Endometrial microvascular endothelial cells (primary cell): ENCODE measurements around the gene CAMKK2. TPM values are rescaled to one million over a fixed set of nuclear protein-coding genes. Genes with fewer than 3 reads are reported as not detected.

Experiments
- total RNA-seq: library from RNA; depleted of rRNA; stranded (reverse); fragments of >200 nt; gene quantifications from one replicate; pipeline ENCODE4 v1.2.3, GENCODE V29; 2015; ENCODE audit errors: inconsistent ontology term

The CAMKK2 gene
- total RNA-seq, 1 donor from 2014 or later, result 39.9 TPM

Other genes starting within 250 kb of the CAMKK2 start
- 2.3 TPM for gene P2RX7, start 163.8 kb downstream of the CAMKK2 start, total RNA-seq
- 49.0 TPM for gene P2RX4, start 86.6 kb downstream of the CAMKK2 start, total RNA-seq
- gene ANAPC5, start 55.7 kb upstream of the CAMKK2 start, total RNA-seq, result 187 TPM
- gene RNF34, start 103.4 kb upstream of the CAMKK2 start, total RNA-seq, result 65.5 TPM